ENCODE data around the gene TEX10.

DNA sequence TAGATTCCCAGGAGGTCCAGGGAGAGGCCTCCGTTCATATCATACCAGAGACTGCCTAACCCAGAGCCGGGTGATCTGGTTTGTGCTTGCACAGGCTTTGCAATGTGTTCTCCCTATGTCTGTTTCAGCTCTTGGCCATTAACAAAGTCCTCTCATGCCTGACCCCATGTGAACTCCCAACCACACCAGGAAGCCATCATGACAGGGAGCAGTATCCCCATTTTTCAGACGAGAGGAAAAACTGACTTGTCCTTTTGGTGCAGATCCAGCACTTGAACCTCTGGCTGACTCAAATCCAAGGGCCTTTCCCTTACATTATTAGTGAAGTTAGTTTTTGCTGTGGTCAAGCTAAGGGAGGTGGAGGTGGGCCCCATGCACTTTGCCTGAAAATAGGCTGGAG lies 58.4 kb downstream of the TEX10 start:
- TF ChIP-seq, protein P1, sequence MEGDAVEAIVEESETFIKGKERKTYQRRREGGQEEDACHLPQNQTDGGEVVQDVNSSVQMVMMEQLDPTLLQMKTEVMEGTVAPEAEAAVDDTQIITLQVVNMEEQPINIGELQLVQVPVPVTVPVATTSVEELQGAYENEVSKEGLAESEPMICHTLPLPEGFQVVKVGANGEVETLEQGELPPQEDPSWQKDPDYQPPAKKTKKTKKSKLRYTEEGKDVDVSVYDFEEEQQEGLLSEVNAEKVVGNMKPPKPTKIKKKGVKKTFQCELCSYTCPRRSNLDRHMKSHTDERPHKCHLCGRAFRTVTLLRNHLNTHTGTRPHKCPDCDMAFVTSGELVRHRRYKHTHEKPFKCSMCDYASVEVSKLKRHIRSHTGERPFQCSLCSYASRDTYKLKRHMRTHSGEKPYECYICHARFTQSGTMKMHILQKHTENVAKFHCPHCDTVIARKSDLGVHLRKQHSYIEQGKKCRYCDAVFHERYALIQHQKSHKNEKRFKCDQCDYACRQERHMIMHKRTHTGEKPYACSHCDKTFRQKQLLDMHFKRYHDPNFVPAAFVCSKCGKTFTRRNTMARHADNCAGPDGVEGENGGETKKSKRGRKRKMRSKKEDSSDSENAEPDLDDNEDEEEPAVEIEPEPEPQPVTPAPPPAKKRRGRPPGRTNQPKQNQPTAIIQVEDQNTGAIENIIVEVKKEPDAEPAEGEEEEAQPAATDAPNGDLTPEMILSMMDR (conservative IDR thresholded peaks at IDR 0.05), result no peak
- no peak for TF ChIP-seq ZFX (IDR thresholded peaks at IDR 0.05)

Data from C4-2B (cell line).